ENCODE measurements around the gene NXN. TPM values are rescaled to one million over a fixed set of nuclear protein-coding genes. Genes with fewer than 3 reads are reported as not detected.
"Not testable (repeated sequence)": the region's sequence is repeated elsewhere in the genome, so short reads cannot be mapped to it uniquely, and the experiment has no call there.

NXN gene
- total RNA-seq, 1 experiment from 2014 or later, result 126 TPM

- Histone ChIP-seq H3K27ac (ENCODE audit: low read length) (peak overlapping the region; percentile 81), H3K4me3 (ENCODE audit: low read depth in 2 of 2, low read length in 2 of 2) (peak overlapping the region; percentile 76 to 83), H3K4me1 (ENCODE audit: control insufficient read depth, insufficient read depth, low read length) (peaks cover 4% of the 10 kb centered on the region), H3K9me3 (ENCODE audit: control insufficient read depth, insufficient read depth, low read depth, low read length) (no peaks in the 10 kb centered on the region), H3K36me3 (ENCODE audit: control insufficient read depth, insufficient read depth, low read length) (peaks cover 12% of the 10 kb centered on the region), H3K27me3 (ENCODE audit: control insufficient read depth, insufficient read depth, low read length) (no peaks in the 10 kb centered on the region)
- no TSS peak for BruUV-seq (replicated peaks)
- CTCF ChIA-PET, result no interaction called here
- DNase-seq (ENCODE audit: low read depth, low spot score), result no peak
- in situ Hi-C loops (cut with HindIII; ENCODE audit: low pct_unique_long_range_greater_than_20kb, low sequenced_read_pairs), result no loop called here
- ATAC-seq, result no peak
- POLR2A ChIA-PET, result no interaction called here
- TF ChIP-seq, protein P1, sequence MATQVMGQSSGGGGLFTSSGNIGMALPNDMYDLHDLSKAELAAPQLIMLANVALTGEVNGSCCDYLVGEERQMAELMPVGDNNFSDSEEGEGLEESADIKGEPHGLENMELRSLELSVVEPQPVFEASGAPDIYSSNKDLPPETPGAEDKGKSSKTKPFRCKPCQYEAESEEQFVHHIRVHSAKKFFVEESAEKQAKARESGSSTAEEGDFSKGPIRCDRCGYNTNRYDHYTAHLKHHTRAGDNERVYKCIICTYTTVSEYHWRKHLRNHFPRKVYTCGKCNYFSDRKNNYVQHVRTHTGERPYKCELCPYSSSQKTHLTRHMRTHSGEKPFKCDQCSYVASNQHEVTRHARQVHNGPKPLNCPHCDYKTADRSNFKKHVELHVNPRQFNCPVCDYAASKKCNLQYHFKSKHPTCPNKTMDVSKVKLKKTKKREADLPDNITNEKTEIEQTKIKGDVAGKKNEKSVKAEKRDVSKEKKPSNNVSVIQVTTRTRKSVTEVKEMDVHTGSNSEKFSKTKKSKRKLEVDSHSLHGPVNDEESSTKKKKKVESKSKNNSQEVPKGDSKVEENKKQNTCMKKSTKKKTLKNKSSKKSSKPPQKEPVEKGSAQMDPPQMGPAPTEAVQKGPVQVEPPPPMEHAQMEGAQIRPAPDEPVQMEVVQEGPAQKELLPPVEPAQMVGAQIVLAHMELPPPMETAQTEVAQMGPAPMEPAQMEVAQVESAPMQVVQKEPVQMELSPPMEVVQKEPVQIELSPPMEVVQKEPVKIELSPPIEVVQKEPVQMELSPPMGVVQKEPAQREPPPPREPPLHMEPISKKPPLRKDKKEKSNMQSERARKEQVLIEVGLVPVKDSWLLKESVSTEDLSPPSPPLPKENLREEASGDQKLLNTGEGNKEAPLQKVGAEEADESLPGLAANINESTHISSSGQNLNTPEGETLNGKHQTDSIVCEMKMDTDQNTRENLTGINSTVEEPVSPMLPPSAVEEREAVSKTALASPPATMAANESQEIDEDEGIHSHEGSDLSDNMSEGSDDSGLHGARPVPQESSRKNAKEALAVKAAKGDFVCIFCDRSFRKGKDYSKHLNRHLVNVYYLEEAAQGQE (IDR thresholded peaks at IDR 0.05; ENCODE audit: insufficient read depth in 1 of 2, low read depth in 2 of 2, low read length in 1 of 2), result no peak
- no peak for TF ChIP-seq SIN3A (IDR thresholded peaks at IDR 0.05; ENCODE audit: borderline replicate concordance, insufficient read depth, low read depth, low read length)
- no peak for TF ChIP-seq TCF7L2 (IDR thresholded peaks at IDR 0.05; ENCODE audit: low read depth, low read length)
- TF ChIP-seq POLR2AphosphoS5 (IDR thresholded peaks at IDR 0.05; ENCODE audit: low read depth, low read length), result no peak
- intact Hi-C loops (cut with micrococcal nuclease; ENCODE audit: unreplicated experiment), result no loop called here
Observed at GRCh38 chr17:750431-751037, 229.0 kb downstream of the NXN start.

- POLR2A ChIA-PET, result not testable (repeated sequence)
- H3K36me3 ChIP-seq (ENCODE audit: control insufficient read depth, insufficient read depth, low read length), result peaks cover 12% of the 10 kb centered on the region
Observed at GRCh38 chr17:749359-749758, 230.2 kb downstream of the NXN start.

More at GRCh38 chr17:749359-749758, 230.2 kb downstream of the NXN start:
- H3K4me1 ChIP-seq (ENCODE audit: control insufficient read depth, insufficient read depth, low read length); H3K27ac ChIP-seq (ENCODE audit: low read length); DNase-seq (ENCODE audit: low read depth, low spot score); intact Hi-C loops (cut with micrococcal nuclease; ENCODE audit: unreplicated experiment); H3K4me3 ChIP-seq (ENCODE audit: low read depth in 2 of 2, low read length in 2 of 2); H3K9me3 ChIP-seq (ENCODE audit: control insufficient read depth, insufficient read depth, low read depth, low read length); BruUV-seq (replicated peaks); in situ Hi-C loops (cut with HindIII; ENCODE audit: low pct_unique_long_range_greater_than_20kb, low sequenced_read_pairs); ATAC-seq; CTCF ChIA-PET; H3K27me3 ChIP-seq (ENCODE audit: control insufficient read depth, insufficient read depth, low read length): not testable (repeated sequence)

Small RNA genes lying within 50 kb of the gene (microRNA-seq; reads per million reads assigned to microRNA genes)
- gene MIR3183 (ENCODE audit: unreplicated experiment), result 2.2 reads per million

Other genes with a start within 250 kb of the NXN start
- 30.4 TPM for gene TLCD3A, start 247.2 kb downstream of the NXN start, total RNA-seq (2021; ENCODE audit: unreplicated experiment)
- gene GEMIN4, start 227.5 kb downstream of the NXN start, total RNA-seq (2021; ENCODE audit: unreplicated experiment), result 34.9 TPM
- gene GLOD4, start 197.5 kb downstream of the NXN start, total RNA-seq (2021; ENCODE audit: unreplicated experiment), result 57.8 TPM
- gene MRM3, start 197.4 kb downstream of the NXN start, total RNA-seq (2021; ENCODE audit: unreplicated experiment), result 13.4 TPM
- gene TIMM22, start 17.4 kb upstream of the NXN start, total RNA-seq (2021; ENCODE audit: unreplicated experiment), result 10.2 TPM
- 172 TPM for gene ABR, start 200.2 kb upstream of the NXN start, total RNA-seq (2021; ENCODE audit: unreplicated experiment)

All from Panc1 (cell line).